ENCODE results near the gene HECTD2.
"Not testable (repeated sequence)": the region's sequence is repeated elsewhere in the genome, so short reads cannot be mapped to it uniquely, and the experiment has no call there.

Gene HECTD2

DNA sequence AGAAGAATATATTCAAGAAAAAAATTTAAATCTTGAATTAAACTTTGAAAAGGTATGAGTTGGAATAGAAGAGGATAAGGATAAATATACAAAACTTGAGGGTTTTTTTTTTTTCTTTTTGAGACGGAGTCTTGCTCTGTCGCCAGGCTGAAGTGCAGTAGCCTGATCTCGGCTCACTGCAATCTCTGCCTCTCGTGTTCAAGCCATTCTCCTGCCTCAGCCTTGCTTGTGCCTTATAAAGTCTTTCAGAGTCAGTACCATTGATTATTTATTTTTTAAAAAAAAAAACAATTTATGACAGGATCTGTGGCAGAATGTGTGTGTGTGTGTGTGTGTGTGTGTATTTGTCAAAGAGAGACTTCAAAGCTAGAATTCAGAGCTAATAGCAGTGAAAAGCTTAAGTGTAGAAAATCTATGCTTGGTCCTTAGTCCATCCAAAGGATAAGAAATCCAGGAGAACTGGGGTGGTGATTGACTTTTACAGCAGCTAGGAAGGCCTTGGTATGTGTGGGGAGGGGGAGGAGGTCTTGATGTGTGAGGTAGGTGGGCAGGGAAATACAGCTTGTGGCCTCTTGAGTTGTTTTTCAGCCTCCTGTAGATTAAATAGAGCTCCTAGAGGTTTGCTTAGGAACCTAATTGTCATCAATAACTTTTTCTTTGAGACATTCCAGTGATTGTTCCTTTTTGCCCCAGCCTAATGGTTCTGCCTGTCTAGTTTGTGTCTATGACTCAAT, 2.4 kb downstream of the HECTD2 start:
- no peak for DNase-seq

DNA sequence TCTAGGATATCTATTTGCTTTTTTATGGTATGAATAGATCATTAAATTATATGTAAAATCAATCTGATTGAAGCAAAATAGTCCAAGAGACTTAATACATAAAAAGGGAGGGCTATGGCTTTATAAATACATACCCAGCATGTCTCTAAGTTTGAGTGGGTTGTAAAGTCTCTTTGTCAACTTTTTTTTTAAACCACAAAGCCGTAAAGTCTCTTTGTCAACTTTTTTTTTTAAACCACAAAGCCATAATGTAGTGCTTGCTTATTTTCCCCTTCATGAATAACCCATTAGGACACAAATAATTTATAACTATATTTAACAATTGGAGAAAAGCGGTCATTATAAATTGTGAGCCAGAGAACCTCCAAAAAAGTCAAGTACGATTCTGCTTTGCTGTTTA, 5.7 kb downstream of the HECTD2 start:
- no peak for DNase-seq

DNA sequence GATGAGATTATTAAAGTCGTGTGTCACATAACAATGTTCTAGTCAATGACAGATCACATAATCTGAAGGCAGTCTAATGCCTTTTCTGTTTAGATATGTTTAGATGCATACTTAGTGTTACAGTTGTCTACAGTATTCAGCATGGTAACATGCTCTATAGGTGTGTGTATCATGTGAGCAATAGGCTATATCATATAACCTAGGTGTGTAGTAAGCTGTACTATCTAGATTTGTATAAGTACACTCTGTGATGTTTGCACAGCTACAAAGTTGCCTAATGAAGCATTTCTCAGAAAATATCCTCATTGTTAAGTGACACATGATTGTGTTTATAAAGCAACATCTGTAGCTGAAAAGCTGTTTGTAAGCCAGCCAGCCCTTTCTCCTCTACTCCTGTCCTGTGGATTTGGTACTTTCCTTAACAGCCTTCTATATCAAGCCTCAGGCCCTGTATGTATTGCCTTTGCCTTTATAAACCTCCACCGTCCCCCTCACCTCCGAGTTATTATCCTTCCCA, 6.3 kb downstream of the HECTD2 start:
- no peak for DNase-seq

DNA sequence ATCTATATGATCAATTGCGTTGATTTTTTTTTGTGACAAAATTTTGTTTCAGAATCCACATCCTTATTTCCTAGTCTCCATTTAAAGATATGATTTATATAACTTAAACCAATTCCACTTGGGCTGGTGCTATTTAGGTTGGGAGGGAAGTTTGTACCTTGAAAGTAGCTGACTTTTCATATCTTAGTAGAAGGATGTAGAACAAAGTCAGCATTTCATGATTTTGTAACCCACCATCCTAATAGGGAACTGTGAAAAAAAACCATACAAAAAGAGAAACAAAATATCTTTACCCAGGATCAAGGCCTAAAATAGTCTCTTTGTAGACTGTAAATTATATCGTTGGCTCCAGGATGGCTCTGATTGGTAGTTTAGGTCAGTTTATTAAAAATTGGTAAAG, 8.3 kb downstream of the HECTD2 start:
- DNase-seq, result no peak

DNA sequence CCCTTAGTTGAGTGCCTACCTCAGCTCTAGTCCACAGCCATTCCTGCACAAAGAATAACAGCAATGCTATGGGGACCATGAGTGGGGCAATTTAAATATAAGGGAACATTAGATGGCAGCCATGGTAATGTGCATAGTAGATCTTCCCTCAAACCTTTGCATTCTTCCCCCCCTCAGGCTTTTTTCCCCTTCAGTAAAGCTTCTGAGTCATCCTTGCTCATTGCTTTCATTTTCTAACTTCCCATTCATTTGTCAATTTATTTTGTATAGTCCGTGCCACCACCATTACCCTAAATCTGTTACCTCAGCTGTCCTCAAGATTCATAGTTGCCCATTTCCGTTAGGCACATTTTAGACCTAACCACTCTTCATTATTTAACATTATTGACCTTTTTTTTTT, 10.7 kb downstream of the HECTD2 start:
- DNase-seq, result no peak

DNA sequence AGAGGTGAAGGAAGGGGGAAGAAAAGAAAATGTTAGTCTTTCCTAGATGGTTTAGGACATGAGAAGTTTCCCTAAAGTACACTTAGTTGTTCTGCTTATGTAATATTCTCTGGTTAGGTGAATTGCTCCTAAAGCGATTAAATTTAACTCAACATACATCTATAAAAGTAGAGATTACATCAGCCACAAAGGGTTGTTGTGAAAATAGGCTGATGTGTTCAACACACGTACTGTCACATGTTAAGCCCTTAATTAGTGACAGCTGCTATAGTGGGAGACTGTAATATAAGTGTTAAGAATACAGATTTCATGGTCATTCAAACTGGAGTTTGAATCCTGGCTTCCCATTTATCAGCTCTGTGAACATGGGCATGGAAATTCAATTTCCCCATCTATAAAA, 12.8 kb downstream of the HECTD2 start:
- no peak for DNase-seq

DNA sequence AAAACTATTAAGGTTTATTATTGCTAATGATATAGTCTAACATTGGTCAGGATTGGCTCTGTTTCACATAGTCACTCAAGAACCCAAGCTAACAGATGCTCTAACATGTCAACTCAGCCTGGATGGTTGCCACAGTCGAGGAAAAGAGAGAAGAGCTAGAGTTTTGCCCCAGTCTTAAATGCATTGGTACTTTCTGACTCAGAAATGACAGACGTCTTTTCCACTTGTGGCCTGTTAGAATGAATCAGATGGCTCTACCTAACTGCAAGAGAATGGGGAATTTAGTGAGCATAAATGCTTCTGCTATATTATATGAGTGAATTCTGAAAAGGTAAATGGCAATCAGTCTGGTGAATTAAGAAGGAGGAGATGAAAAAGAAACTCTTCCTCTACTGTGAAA, 13.9 kb downstream of the HECTD2 start:
- no peak for DNase-seq

DNA sequence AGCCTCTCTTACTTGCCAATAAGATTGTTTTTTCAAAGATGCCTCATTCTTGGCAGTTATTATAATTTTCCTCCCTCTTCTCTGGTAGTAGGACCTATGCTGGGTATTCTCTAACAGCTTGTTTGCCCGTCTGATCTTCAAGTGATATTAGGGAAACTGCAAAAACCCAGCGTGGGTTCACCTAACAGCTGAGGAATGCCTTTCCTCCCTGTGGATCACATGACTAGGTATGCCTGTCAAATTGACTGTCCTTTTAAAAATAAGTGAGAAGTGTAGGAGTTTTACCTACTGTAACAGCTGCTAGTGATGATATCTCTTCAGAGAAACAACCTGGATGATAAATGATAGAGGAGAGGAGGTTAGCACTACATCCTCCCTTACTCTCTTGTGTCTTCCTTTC, 22.0 kb downstream of the HECTD2 start:
- no peak for DNase-seq

DNA sequence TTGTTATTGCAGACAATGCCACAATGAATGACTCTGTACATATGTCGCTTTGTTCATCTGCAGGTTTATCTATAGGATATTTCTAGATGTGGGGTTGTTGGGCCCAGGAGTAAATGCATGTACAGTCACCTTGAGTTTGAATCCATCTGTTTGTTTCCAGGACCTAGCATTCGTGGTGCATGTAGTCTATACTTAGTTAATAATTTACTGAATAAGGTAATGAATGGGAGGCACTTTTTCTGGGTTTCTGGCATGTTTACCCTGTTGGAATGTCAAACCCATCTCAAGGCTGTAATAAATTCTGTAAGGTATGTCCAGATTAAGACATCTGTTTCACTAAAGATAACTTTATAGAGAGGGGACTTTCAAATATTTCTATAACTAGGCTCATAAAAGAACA, 23.5 kb downstream of the HECTD2 start:
- DNase-seq, result no peak

DNA sequence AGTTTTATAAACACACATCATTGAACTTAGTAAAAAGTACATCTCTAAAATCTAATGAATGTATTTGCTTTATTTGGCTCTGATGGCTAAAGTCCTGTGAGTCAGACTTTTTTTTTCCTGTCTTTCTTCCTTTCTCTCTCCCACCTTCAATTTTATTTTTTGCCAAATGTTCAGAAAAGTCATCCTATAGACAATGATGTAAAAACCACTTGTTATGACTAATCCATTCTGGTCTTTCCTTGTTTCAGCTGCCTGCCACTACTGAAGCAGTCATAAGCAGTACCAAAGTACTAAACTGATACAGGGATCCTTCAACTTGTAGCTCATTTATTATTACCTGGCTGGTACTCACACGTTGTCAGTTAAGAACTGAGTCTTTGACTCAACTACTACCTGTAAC, 23.9 kb downstream of the HECTD2 start:
- no peak for DNase-seq

DNA sequence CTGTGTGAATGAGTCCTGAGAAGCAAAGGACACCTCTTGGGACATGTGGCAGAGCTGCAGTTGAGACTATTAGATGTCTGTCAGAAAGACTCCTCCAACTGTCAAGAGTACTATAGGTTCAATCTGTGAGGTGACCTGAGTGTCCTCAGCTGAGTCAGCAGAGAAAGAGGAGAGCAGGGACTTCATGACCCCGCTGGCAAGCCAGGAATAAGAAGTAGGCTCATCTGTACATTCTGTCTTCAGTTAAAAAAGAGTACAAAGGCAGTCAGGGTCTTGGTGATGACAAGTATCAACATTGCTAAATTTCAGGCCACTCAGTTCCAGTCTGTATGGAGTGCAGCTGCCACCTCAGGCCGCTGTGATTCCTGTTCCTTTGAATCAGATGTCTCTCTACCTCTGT, 25.1 kb downstream of the HECTD2 start:
- DNase-seq, result no peak

DNA sequence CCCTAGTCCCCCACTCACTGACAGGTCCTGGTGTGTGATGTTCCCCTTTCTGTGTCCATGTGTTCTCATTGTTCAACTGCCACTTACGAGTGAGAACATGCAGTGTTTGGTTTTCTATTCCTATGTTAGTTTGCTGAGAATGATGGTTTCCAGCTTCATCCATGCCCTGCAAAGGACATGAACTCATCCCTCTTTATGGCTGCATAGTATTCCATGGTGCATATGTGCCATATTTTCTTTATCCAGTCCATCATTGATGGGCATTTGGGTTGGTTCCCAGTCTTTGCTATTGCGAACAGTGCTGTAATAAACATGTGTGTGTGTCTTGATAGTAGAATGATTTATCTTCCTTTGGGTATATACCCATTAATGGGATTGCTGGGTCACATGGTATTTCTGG, 28.1 kb downstream of the HECTD2 start:
- not testable (repeated sequence) for DNase-seq

DNA sequence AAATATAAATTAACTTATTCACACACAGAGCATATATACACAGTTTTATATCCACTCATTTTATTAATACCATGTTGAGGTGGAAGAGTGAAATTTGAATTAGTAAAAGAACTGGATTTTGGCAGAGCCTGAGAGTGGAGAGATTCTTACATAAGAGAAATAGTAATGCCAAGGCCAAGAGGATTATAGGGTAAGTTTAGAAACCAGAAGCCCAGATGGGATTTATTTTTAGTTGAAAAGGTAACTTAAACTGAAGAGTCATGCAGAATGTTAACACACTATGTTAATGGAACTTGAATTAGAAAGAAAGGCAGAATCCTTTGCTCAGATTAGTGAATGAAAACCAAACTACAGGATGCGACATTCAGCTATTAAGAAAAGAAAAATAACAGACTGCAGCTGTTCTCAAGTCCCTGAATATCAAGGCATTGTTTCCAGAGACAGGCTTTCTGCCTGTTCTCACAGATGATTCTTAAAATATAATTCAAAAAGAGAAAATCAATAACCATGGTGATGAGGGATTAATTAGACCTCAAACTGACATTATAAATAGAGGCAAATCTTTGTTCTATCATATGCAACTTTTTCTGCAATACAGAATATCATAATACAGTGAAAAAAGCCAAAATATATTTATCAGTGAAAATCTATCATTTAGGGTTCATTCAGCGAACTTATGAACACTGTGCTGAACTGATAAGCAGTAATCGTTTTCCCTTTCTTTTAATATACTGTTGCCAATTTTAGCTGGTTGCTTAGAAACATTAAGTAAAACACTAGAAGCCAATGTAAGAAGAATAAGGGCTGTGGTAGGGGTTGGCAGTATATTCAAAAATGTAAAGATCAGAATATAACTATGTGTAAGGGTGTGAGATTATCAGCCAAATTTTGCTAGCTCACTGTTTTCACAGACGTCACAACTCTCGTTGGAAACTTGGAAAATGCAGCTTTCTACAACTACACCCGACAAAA, 34.4 kb downstream of the HECTD2 start:
- no peak for DNase-seq

DNA sequence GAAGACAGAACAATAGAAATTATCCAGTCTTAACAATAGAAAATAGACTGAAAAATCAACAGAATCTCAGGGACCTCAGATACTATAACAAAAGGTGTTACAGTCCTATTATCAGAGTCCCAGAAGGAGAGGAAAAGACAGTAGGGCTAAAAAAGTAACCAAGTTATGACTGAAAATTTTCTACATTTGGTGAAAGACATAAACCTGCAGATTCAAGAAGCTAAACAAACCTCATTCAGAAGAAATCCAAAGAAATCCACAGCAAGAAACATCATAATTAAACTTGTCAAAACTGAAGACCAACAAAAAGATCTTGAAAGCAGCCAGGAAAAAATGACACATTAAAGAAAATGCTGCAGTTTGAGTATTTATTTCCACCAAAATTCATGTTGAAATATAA, 41.9 kb downstream of the HECTD2 start:
- DNase-seq, result no peak

DNA sequence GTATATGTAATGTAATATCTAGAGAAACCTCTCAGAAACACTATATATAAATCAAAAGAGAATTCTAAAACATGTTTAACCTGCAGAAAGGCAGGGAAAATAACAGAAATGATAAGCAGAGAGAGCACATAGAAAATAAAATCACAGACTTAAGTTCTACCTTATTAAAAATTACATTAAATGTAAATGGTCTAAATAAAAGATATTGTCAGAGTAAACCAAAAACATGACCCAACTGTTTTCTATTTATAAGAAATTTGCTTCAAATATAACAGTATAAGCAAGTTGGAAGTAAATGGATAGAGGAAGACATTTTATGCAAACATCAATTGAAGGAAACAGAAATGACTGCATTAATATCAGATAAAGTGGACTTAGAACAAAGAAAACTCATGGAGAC, 43.4 kb downstream of the HECTD2 start:
- DNase-seq, result no peak

DNA sequence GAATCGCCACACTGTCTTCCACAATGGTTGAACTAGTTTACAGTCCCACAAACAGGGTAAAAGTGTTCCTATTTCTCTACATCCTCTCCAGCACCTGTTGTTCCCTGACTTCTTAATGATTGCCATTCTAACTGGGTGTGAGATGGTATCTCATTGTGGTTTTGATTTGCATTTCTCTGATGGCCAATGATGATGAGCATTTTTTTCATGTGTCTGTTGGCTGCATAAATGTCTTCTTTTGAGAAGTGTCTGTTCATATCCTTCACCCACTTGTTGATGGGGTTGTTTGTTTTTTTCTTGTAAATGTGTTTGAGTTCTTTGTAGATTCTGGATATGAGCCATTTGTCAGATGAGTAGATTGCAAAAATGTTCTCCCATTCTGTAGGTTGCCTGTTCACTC, 45.0 kb downstream of the HECTD2 start:
- DNase-seq, result not testable (repeated sequence)

DNA sequence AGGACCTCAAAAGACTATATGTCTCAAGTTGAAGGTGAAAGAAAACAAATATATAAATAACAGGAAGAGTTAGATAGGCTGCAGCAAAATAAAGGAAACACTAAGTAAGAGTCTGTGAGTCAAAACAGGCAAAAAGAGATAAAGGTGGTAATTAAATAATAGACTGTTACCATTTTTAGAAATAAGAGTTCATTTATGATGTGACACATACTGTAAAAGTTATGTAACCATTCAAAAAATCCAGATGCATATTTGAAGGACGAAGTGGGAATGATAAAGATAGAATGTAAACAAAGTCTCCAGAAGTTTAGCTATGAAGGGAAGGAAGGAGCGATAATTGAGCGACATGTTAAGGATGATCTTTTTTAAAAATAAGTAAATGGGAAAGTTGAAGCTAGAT, 50.5 kb downstream of the HECTD2 start:
- DNase-seq, result no peak

DNA sequence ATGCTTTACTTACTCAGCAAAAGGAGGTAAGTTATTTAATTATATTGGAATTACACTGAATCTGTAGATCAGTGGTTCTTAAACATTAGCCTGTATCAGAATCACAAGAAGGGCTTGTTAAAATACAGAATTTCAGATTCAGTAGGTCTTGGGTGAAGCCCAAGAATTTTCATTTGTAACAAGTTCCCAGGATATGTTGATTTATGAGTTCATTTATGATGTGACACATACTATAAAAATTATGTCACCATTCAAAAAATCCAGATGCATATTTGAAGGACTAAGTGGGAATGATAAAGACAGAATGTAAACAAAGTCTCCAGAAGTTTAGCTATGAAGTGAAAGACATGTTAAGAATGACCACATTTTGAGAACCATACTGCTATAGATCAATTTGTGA, 52.3 kb downstream of the HECTD2 start:
- no peak for DNase-seq

DNA sequence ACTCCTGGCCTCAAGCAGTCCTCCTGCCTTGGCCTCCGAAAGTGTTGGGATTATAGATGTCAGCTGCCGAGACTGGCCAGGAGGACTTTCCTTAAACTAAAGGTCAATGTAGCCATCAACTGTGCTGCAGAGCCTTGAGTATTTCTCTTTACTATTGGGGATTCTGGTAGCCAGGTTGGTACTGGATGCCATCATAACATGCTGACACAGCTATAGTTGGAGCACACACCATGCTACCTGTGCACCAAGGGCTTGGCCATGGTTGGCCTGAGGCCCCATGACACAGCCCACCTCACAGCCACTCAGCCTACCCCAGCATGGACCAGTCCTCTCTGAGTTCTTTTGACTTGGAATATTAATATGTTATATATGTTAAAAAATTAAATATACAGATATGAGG, 54.4 kb downstream of the HECTD2 start:
- DNase-seq, result no peak

DNA sequence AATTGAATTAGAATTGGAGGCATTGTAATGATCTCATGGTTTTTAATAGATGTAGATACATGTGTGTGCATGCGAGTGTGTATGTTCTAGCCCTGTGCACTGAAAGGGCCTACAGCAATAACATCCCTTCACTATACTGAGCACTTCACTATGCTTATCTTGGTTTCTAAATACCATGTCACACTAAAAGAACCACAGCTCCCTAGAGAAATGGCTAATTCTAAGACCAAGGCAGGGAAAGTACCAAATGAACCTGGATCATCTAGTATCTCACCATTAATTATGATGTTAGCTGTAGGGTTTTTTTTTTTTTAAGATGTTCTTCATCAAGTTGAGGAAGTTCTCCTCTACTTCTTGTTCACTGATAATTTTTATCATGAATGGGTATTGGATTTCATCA, 55.1 kb downstream of the HECTD2 start:
- no peak for DNase-seq

DNA sequence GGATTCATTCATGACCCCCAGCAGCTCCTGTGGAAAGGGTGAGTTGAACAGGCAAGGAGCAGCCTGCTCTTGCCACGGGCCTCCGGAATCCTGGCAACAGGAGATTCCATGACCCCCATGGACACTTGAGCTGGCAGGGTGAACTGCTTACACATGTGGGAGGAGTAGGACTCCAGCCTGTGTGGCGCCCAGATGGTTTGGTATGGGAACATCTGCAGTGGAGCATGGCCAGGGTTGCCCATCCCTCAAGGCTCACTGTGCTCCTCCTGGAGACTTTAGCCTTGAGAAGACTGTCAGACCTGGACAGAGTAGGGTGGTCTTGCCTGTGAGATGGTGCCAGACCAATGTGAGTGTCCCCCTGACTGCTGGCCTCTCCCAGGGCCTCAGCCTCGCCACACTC, 57.0 kb downstream of the HECTD2 start:
- DNase-seq, result no peak

DNA sequence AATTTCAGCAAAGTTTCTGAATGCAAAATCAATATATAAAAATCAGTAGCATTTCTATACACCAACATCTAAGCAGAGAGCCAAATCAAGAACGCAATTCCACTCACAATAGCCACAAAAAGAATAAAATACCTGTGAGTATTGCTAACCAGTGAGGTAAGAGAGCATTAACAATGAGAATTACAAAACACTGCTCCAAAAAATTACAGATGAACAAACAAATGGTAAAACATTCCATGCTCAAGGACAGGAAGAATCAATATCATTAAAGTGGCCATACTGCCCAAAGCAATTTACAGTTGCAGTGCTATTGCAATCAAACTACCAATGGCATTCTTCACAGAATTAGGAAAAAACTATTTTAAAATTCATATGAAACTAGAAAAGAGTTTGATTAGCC, 61.5 kb downstream of the HECTD2 start:
- no peak for DNase-seq

DNA sequence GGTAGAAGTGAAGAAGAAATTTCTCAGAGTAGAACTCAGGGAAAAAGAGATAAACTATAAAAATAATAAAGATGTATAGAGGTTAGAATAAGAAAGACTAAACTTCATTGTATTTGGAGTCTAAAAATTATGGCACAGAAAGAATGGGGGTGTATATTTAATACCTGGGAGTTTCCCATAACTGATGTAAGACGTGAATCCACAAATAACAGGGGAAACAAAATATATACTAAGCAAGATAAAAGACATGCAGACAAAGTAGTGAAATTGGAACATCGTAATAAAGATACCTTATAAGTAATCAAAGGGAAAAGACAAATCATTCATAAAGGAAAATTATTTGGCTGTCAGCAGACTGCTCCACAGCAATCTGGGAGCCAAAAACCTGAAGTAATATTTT, 62.8 kb downstream of the HECTD2 start:
- no peak for DNase-seq

DNA sequence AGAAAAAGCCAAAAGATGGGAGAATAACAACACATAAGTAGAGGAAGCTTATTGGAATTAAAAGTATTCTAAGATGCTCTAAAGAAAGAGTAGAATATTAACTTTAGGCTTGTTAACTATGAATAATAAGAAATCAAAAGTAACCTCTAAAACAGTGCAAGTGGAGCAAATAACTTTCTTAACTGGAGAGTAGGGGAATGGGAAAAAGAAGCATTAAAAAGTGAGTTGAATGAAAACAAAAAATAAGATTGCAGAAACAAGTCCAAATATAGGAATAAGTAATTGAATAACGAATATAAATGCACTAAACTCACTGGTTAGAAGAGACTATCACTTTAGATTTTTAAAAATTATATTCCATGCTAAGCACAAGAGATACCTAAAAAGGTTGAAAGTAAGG, 63.9 kb downstream of the HECTD2 start:
- no peak for DNase-seq

Data from AML-193 (cell line).